HPDE6-E6E7 (cell line): ENCODE measurements around the gene ZNF280B.
"Not testable (repeated sequence)": the region's sequence is repeated elsewhere in the genome, so short reads cannot be mapped to it uniquely, and the experiment has no call there.

ENCODE experiments used
- DNase-seq: peaks from one replicate; pipeline ENCODE4 v3.0.0; 2011; ENCODE audit warnings: missing footprints; ENCODE audit errors: extremely low spot score

ZNF280B gene

GRCh38 chr22:22464541-22465054, 43.9 kb downstream of the ZNF280B start:
- DNase-seq, result no peak

- peak; percentile 29 for DNase-seq
These were observed 44.5 kb downstream of the ZNF280B start for GRCh38 chr22:22463855-22464540.

- no peak for DNase-seq
These were observed 45.6 kb downstream of the ZNF280B start for GRCh38 chr22:22462813-22463567.

- DNase-seq, result no peak
These were observed 47.0 kb downstream of the ZNF280B start for GRCh38 chr22:22461583-22461982.

GRCh38 chr22:22461111-22461510, 47.4 kb downstream of the ZNF280B start:
- DNase-seq, result no peak

- no peak for DNase-seq
These were observed 47.9 kb downstream of the ZNF280B start for GRCh38 chr22:22460635-22461034.

- no peak for DNase-seq
These were observed 48.5 kb downstream of the ZNF280B start for GRCh38 chr22:22460060-22460459.

GRCh38 chr22:22458896-22459588, 49.5 kb downstream of the ZNF280B start:
- DNase-seq, result no peak

- DNase-seq, result no peak
These were observed 50.2 kb downstream of the ZNF280B start for GRCh38 chr22:22458387-22458786.

GRCh38 chr22:22454997-22455396, 53.5 kb downstream of the ZNF280B start:
- DNase-seq, result no peak

GRCh38 chr22:22452996-22453686, 55.4 kb downstream of the ZNF280B start:
- DNase-seq, result no peak

- DNase-seq, result no peak
These were observed 56.3 kb downstream of the ZNF280B start for GRCh38 chr22:22452211-22452610.

- DNase-seq, result no peak
These were observed 58.2 kb downstream of the ZNF280B start for GRCh38 chr22:22450343-22450839.

- no peak for DNase-seq
These were observed 58.7 kb downstream of the ZNF280B start for GRCh38 chr22:22449819-22450218.

- DNase-seq, result no peak
These were observed 62.0 kb downstream of the ZNF280B start for GRCh38 chr22:22446517-22446916.

- not testable (repeated sequence) for DNase-seq
These were observed 64.4 kb downstream of the ZNF280B start for GRCh38 chr22:22444007-22444589.

GRCh38 chr22:22442928-22443709, 65.4 kb downstream of the ZNF280B start:
- no peak for DNase-seq

- not testable (repeated sequence) for DNase-seq
These were observed 66.9 kb downstream of the ZNF280B start for GRCh38 chr22:22441626-22442025.

- DNase-seq, result no peak
These were observed 68.4 kb downstream of the ZNF280B start for GRCh38 chr22:22440188-22440587.
